Gastroesophageal sphincter (tissue), 3 donors: ENCODE data around the gene COL1A1.

Source experiments
- EP300 ChIP-seq: sonication (generic); formaldehyde crosslinking; IDR thresholded peaks from one replicate; pipeline ENCODE4 v1.6.1; 2017; ENCODE audit warnings: antibody characterized with exemption, mild to moderate bottlenecking
- POLR2A ChIP-seq, 2 donors: fragments of 450-650 bp; IDR thresholded peaks; one replicate each; pipeline ENCODE4 v1.6.1; 2017; ENCODE audit warnings: antibody characterized with exemption in 2 of 2, mild to moderate bottlenecking in 2 of 2, moderate library complexity in 1 of 2
- POLR2AphosphoS5 ChIP-seq: sonication (generic); formaldehyde crosslinking; IDR thresholded peaks from one replicate; pipeline ENCODE4 v1.6.1; 2017; ENCODE audit warnings: antibody characterized with exemption
- TF ChIP-seq, protein P1 (sequence below), 4 experiments: fragments of 200-600 bp in 2 of 4; fragments of 450-650 bp in 2 of 4; sonication (generic) in 1 of 4; IDR thresholded peaks; one replicate each; pipeline ENCODE4 v1.5.1; 2017 to 2019; ENCODE audit warnings: antibody characterized with exemption in 4 of 4, mild to moderate bottlenecking in 2 of 4, moderate library complexity in 2 of 4

DNA sequence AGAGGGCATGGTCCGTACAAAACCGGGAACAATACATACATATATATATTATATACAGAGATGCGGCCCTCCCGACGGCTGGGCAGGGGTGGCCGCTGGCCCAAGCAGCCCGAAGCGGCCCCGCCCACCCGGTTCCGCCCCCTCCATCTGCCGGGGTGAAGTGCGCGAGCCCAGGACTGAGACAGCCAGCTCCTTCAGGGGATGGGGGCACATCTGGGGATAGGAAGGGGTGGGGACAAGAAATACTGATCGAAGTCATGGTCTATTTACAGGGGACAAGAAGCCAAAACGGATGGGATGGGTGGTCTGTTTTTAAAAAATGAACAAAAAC is 67.7 kb downstream of the COL1A1 start:
- TF ChIP-seq, protein P1, sequence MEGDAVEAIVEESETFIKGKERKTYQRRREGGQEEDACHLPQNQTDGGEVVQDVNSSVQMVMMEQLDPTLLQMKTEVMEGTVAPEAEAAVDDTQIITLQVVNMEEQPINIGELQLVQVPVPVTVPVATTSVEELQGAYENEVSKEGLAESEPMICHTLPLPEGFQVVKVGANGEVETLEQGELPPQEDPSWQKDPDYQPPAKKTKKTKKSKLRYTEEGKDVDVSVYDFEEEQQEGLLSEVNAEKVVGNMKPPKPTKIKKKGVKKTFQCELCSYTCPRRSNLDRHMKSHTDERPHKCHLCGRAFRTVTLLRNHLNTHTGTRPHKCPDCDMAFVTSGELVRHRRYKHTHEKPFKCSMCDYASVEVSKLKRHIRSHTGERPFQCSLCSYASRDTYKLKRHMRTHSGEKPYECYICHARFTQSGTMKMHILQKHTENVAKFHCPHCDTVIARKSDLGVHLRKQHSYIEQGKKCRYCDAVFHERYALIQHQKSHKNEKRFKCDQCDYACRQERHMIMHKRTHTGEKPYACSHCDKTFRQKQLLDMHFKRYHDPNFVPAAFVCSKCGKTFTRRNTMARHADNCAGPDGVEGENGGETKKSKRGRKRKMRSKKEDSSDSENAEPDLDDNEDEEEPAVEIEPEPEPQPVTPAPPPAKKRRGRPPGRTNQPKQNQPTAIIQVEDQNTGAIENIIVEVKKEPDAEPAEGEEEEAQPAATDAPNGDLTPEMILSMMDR (IDR thresholded peaks at IDR 0.05): no peak
- TF ChIP-seq POLR2A (IDR thresholded peaks at IDR 0.05) (no peak), EP300 (no peak), POLR2AphosphoS5 (no peak)
